Measurements from ENCODE around the gene RNASE8.

Gene RNASE8

DNA sequence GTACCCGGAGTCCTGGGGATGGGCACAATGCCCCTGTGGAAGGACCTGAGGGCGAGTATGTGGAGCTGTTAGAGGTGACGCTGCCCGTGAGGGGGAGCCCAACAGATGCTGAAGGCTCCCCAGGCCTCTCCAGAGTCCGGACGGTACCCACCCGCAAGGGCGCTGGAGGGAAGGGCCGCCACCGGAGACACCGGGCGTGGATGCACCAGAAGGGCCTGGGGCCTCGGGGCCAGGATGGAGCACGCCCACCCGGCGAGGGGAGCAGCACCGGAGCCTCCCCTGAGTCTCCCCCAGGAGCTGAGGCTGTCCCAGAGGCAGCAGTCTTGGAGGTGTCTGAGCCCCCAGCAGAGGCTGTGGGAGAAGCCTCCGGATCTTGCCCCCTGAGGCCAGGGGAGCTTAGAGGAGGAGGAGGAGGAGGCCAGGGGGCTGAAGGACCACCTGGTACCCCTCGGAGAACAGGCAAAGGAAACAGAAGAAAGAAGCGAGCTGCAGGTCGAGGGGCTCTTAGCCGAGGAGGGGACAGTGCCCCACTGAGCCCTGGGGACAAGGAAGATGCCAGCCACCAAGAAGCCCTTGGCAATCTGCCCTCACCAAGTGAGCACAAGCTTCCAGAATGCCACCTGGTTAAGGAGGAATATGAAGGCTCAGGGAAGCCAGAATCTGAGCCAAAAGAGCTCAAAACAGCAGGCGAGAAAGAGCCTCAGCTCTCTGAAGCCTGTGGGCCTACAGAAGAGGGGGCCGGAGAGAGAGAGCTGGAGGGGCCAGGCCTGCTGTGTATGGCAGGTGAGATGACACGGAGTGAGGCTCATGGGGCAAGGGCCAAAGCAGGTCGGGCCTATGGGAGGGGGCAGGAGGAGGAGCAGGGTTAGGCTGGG lies 17.0 kb downstream of the RNASE8 start:
- no peak for DNase-seq

DNA sequence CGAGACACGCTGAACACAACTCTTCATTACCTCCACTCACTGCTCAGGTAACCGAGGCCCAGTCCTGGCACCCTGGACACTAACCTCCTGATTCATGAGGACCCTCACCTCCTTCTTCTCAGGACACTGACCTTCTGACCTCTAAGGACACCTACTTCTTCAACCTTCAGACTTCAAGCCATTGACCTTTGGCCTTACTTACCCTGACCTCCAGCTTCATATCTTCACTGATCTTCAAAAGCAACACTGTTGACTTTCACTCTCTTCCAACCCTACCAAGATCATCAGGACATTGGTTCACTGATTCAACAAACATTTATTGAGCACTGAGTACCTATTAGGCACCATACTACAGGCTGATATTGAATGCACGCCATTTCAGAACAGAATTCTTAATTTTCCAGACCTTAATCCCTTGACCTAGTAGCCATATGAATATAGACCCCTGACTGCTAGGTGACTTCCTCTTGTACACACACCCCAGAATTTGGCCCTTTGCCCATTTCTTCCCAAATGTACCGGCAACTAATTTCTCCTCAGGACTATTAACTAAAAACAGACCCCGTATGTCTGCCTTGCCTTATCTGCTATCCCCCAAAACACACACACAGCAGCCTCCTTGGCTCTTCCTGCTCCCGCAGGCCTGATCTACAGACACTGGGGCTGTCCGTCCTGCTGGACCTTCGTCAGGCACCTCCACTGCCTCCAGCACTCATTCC lies 18.3 kb downstream of the RNASE8 start:
- no peak for DNase-seq

- DNase-seq = peak; percentile 12
These were observed 20.1 kb downstream of the RNASE8 start for GRCh38 chr14:21077672-21078071.

DNA sequence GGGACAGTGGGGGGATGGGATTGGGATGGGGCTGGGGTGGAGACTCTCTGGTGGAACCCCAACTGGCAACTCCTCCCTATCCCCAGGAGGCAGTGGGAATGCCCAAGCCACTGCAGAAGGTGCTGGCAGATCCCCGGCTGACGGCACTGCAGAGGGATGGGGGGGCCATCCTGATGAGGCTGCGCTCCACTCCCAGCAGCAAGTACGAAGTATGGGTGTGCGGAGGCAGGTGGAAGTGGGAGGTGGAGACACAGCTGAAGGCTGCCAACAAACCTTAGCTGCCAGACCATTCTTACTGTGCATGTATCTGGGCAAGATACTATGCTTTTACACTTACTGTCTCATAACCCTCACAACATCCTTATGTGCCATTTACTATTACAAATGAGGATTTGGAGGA lies 20.7 kb downstream of the RNASE8 start:
- peak; percentile 12 for DNase-seq

DNA sequence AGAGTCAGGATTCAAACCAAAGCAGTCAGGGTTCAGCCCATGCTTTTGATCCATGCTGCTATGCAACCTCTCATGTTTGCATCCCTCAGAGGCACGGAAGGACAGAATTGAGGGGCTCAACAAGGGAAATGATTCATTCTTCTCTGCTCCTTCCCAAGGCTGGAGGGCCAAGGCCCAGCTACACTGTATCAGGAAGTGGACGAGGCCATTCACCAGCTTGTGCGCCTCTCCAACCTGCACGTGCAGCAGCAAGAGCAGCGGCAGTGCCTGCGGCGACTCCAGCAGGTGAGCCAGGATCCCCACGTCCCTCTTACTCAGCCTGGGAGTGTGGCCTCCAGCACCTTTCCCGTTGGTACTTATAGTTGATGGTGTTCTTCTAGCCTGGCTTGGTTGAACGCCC lies 21.1 kb downstream of the RNASE8 start:
- DNase-seq = peak; percentile 19

- DNase-seq = peak; percentile 29
These were observed 24.0 kb downstream of the RNASE8 start for GRCh38 chr14:21081521-21082142.

GRCh38 chr14:21083565-21084325 lies 26.1 kb downstream of the RNASE8 start:
- DNase-seq = peak; percentile 24

DNA sequence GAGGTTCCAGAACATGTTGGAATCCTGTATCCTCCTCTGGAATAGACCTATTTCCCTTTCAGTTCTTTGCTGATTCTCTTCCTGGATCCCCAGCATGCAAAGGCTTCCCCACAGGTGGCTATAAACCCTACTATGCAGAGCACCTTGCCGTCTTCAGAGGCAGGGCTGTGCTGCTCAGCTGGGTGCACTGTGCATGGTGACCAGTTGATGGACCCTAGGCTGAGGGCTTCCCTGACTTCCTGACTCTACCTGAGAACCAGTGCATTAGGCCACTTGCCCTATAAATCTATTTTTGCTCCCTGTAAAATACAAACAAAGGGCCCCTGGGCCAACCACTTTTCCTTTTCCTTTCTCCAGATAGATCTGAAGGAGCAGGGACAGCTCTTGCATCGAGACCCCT lies 26.8 kb downstream of the RNASE8 start:
- peak; percentile 1 for DNase-seq

DNA sequence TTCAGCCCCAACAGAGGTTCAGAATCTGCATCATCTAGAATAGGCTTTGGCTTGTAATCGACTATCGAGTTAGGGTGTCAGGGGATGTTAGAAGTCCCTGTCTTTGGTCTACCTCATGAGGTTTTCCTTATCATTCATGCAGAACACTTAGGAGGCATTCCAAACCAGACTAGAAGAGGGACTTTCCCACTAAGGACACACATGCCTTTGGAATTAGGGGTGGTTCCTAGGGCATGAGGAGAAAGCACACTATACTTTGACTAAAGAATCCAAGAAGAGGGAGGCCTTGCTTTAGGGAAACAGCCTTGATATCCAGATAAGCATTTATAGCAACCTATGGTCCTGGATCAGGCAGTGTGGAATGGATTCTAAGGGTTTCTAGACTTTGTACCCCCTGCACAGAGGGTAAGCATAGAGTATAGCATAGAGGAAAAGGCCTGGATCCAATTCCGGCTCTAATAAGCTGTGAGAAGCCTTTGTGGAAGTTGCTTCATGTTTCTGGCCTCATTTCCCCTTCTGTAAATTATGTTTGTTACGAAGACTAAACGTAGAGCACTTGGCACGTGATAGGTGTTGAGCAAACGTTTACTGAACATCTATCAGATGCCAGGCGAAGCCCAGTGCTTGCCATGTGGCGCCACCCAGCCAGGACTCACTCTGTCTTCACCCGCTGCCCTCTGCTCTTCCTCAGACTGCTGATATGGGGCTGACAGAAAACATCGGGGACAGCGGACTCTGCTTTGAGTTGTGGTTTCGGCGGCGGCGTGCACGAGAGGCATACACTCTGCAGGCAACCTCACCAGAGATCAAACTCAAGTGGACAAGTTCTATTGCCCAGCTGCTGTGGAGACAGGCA lies 27.6 kb downstream of the RNASE8 start:
- peak; percentile 23 for DNase-seq

GRCh38 chr14:21086908-21087293 lies 29.3 kb downstream of the RNASE8 start:
- DNase-seq = peak; percentile 33

DNA sequence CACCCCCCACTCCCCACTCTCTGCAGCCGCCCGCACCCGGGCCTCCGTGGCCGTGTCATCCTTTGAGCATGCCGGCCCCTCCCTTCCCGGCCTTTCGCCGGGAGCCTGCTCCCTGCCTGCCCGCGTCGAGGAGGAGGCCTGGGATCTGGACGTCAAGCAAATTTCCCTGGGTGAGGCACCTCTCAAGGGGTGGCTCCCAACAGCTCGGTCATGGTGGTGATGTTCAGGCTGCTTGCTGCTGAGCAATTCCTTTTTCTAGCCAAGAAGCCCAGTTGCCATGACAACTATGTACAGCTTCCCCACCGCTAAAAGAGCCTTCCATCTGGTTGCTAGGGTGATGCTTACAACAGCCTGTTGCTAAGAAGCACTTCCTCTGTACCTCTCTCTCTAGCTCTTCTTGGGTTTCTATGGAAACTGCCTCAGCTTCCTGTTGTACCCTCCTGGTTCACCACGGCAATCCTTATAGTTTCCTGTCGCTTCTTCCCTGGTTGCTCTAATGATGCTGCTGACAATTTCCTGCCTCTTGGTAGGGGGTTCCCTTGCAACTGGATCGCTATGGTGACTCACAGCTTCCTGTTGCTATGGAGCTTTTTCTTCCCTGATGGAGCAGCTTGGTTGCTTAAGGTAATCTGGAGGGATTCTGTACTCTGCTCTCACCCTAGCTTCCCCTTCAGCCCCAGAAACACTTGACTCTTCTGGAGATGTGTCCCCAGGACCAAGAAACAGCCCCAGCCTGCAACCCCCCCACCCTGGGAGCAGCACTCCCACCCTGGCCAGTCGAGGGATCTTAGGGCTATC lies 29.9 kb downstream of the RNASE8 start:
- peak; percentile 42 for DNase-seq

GRCh38 chr14:21088687-21089086 lies 31.1 kb downstream of the RNASE8 start:
- peak; percentile 23 for DNase-seq

GRCh38 chr14:21089271-21089670 lies 31.6 kb downstream of the RNASE8 start:
- no peak for DNase-seq

DNA sequence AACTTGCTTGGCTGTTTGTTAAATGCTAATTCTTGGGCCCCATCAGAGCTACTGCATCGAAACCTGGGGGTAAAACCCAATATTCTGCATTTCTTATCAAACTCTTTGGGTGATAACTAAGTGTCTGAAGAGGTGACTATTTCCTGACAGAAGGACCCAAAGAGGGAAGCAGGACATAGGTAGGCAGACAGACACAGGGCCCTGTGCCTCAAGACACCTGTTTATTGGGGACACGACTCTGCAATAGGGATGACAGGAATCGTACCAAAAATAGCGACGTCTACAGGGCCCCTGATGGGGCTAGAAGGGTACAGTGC lies 32.2 kb downstream of the RNASE8 start:
- DNase-seq = no peak

GRCh38 chr14:21090194-21090939 lies 32.7 kb downstream of the RNASE8 start:
- DNase-seq = peak; percentile 53

- peak; percentile 30 for DNase-seq
These were observed 33.5 kb downstream of the RNASE8 start for GRCh38 chr14:21090940-21091663.

- DNase-seq = peak; percentile 28
These were observed 34.2 kb downstream of the RNASE8 start for GRCh38 chr14:21091821-21092272.

DNA sequence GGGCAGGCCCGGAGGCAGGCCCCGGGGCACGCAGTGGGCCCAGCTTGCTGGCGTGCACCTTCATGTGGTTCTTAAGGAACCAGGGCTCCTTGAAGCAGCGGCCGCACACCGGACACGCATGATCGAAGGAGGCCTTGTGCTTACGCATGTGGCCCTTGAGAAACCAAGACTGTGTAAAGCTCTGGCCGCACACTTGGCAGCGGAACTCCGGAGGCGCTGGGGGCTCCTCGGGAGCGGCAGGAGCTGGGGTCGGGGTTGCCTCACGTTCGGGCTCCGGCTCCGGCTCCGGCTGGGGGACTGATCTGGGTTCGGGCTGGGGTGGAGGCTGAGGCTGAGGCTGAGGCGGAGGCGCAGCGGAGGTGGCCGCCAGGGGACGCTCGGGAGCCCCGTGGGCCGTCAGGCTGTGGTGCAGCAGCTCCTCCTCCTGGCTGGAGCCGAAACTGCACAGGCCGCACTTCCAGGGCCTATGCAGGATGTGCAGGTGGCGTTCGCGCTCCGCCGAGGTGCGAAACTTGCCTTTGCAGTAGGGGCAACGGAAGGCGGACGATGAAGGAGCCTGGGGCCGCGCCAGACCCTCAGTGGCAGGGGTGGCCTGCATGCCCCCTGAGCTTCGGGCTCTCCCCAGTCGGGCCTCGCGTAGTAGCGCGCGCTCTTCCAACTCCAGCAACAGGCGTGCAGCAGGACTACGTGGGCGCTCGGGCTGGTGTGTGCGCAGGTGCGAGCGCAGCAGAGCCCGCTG lies 34.8 kb downstream of the RNASE8 start:
- DNase-seq = peak; percentile 79

DNA sequence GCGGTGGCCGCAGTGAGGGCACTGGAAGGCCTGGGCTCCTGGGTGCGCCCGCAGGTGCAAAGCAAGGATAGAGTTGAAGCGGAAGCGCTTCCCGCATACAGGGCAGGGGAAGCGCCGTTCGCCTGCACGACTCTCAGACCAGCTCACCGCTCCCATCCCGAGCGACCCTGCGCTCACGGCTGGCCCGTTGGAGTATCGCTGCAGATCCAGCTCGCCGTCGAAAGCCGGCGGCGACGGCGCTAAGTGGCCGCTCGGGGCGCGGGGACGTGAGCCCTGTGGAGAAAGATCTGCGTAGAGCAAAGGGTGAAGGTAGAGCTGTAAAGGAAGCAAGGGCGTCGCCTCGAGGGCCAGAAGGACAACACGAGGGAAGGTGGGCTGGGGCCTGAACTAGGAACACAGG lies 35.4 kb downstream of the RNASE8 start:
- DNase-seq = peak; percentile 26
